Endothelial cell of hepatic sinusoid (primary cell): Measurements from ENCODE around the gene TLE4.

Experiments used
- in situ Hi-C: cut with HindIII; loops from 2 replicates; pipeline ENCODE4 v1.10.0; 2017; ENCODE audit warnings: low sequenced_read_pairs

The TLE4 gene

GRCh38 chr9:79660615-79661014 is 88.8 kb downstream of the TLE4 start:
- in situ Hi-C loops, result no loop called here

- in situ Hi-C loops, result no loop called here
Measured at GRCh38 chr9:79661279-79661678, 89.5 kb downstream of the TLE4 start.

GRCh38 chr9:79661886-79662536 is 90.2 kb downstream of the TLE4 start:
- in situ Hi-C loops, result no loop called here

GRCh38 chr9:79662537-79662956 is 90.8 kb downstream of the TLE4 start:
- in situ Hi-C loops, result no loop called here

- in situ Hi-C loops, result no loop called here
Measured at GRCh38 chr9:79663300-79663699, 91.5 kb downstream of the TLE4 start.

- in situ Hi-C loops, result no loop called here
Measured at GRCh38 chr9:79663878-79664277, 92.1 kb downstream of the TLE4 start.

- in situ Hi-C loops, result no loop called here
Measured at GRCh38 chr9:79664375-79664831, 92.6 kb downstream of the TLE4 start.

GRCh38 chr9:79665369-79665768 is 93.6 kb downstream of the TLE4 start:
- in situ Hi-C loops, result no loop called here

- in situ Hi-C loops, result no loop called here
Measured at GRCh38 chr9:79665931-79666330, 94.2 kb downstream of the TLE4 start.

GRCh38 chr9:79667120-79667519 is 95.4 kb downstream of the TLE4 start:
- in situ Hi-C loops, result no loop called here

GRCh38 chr9:79667817-79668436 is 96.2 kb downstream of the TLE4 start:
- in situ Hi-C loops, result no loop called here

GRCh38 chr9:79668956-79669355 is 97.2 kb downstream of the TLE4 start:
- in situ Hi-C loops, result no loop called here

GRCh38 chr9:79670269-79670961 is 98.7 kb downstream of the TLE4 start:
- in situ Hi-C loops, result no loop called here

- in situ Hi-C loops, result no loop called here
Measured at GRCh38 chr9:79671558-79671957, 99.8 kb downstream of the TLE4 start.

- in situ Hi-C loops, result no loop called here
Measured at GRCh38 chr9:79672236-79672635, 100.5 kb downstream of the TLE4 start.

- in situ Hi-C loops, result no loop called here
Measured at GRCh38 chr9:79672891-79673290, 101.1 kb downstream of the TLE4 start.

GRCh38 chr9:79673614-79674013 is 101.8 kb downstream of the TLE4 start:
- in situ Hi-C loops, result no loop called here

GRCh38 chr9:79674052-79674777 is 102.5 kb downstream of the TLE4 start:
- in situ Hi-C loops, result no loop called here

GRCh38 chr9:79681576-79681975 is 109.8 kb downstream of the TLE4 start:
- in situ Hi-C loops, result no loop called here

- in situ Hi-C loops, result no loop called here
Measured at GRCh38 chr9:79682076-79682736, 110.4 kb downstream of the TLE4 start.

GRCh38 chr9:79684059-79684458 is 112.3 kb downstream of the TLE4 start:
- in situ Hi-C loops, result no loop called here
